K562 (cell line): ENCODE results near the gene LRRC8A. TPM values are rescaled to one million over a fixed set of nuclear protein-coding genes. Genes with fewer than 3 reads are reported as not detected.

ENCODE experiments used
- ARID2 ChIP-seq: fragments of 450-650 bp; IDR thresholded peaks from 2 replicates; pipeline ENCODE4 v1.6.1; 2017; ENCODE audit warnings: antibody characterized with exemption, mild to moderate bottlenecking
- BHLHE40 ChIP-seq: IDR thresholded peaks from 2 replicates; pipeline ENCODE4 v1.6.1; 2011; ENCODE audit warnings: low read length, improper control_type of control experiment
- BRF2 ChIP-seq: IDR thresholded peaks from 3 replicates; pipeline ENCODE4 v1.6.1; 2011; ENCODE audit warnings: borderline replicate concordance, mild to moderate bottlenecking; ENCODE audit not compliant: insufficient read length, insufficient read depth
- CBX5 ChIP-seq: IDR thresholded peaks from 2 replicates; pipeline ENCODE4 v1.6.1; 2014; ENCODE audit warnings: low read depth, borderline replicate concordance
- CREB1 ChIP-seq, 2 experiments: sonication (generic) in 1 of 2; formaldehyde crosslinking in 1 of 2; IDR thresholded peaks; 2 replicates each; pipeline versions ENCODE4 v1.6.1 to v1.8.0; 2012 to 2022; ENCODE audit warnings: inconsistent platforms in 1 of 2, mild to moderate bottlenecking in 1 of 2, missing genetic modification reagents in 1 of 2, moderate library complexity in 1 of 2
- ELK1 ChIP-seq: sonication (generic); formaldehyde crosslinking; IDR thresholded peaks from 2 replicates; pipeline ENCODE4 v1.8.1; 2022; ENCODE audit warnings: missing genetic modification reagents
- FOXK2 ChIP-seq, 2 experiments: fragments of 450-650 bp; IDR thresholded peaks in 1 of 2; conservative IDR thresholded peaks in 1 of 2; 2 replicates each; pipeline ENCODE4 v1.6.1; 2016; ENCODE audit warnings: low read depth in 2 of 2, mild to moderate bottlenecking in 1 of 2
- FOXM1 ChIP-seq, 2 experiments: fragments of 450-650 bp in 1 of 2; sonication (generic) in 1 of 2; formaldehyde crosslinking in 1 of 2; IDR thresholded peaks; 2 replicates each; pipeline versions ENCODE4 v1.6.1 to v1.9.0; 2017 to 2022; ENCODE audit warnings: low read depth in 2 of 2, mild to moderate bottlenecking in 2 of 2, missing genetic modification reagents in 1 of 2, moderate library complexity in 1 of 2
- GTF2F1 ChIP-seq: IDR thresholded peaks from 2 replicates; pipeline ENCODE4 v1.6.1; 2011; ENCODE audit warnings: low read depth, low read length, improper control_type of control experiment
- HMGN3 ChIP-seq: IDR thresholded peaks from 2 replicates; pipeline ENCODE4 v1.6.1; 2011; ENCODE audit warnings: borderline replicate concordance, low read depth, mild to moderate bottlenecking, mixed read lengths, low read length; ENCODE audit not compliant: insufficient read length; ENCODE audit errors: extremely low read depth
- KAT2B ChIP-seq: IDR thresholded peaks from one replicate; pipeline ENCODE4 v1.6.1; 2012; ENCODE audit warnings: low read depth, mild to moderate bottlenecking, control low read depth, inconsistent platforms, low read length, moderate library complexity
- KAT7 ChIP-seq: sonication (generic); formaldehyde crosslinking; IDR thresholded peaks from 2 replicates; pipeline ENCODE4 v1.8.0; 2022; ENCODE audit warnings: missing genetic modification reagents, mild to moderate bottlenecking, borderline replicate concordance
- KDM5B ChIP-seq: fragments of 200-600 bp; sonication (generic); IDR thresholded peaks from 2 replicates; pipeline ENCODE4 v1.6.1; 2012; ENCODE audit warnings: low read depth, mild to moderate bottlenecking, moderate library complexity, low read length, control low read depth, inconsistent platforms; ENCODE audit not compliant: insufficient replicate concordance
- KLF6 ChIP-seq: fragments of 250-450 bp; sonication (Bioruptor Pico); IDR thresholded peaks from 2 replicates; pipeline ENCODE4 v1.4.0; 2020; ENCODE audit warnings: mild to moderate bottlenecking, moderate library complexity, borderline replicate concordance
- L3MBTL2 ChIP-seq: fragments of 450-650 bp; IDR thresholded peaks from 2 replicates; pipeline ENCODE4 v1.6.1; 2016; ENCODE audit warnings: mild to moderate bottlenecking, moderate library complexity
- LARP7 ChIP-seq: fragments of 450-650 bp; IDR thresholded peaks from 2 replicates; pipeline ENCODE4 v1.6.1; 2016
- MAZ ChIP-seq, 2 experiments: fragments of 450-650 bp in 1 of 2; sonication (generic) in 1 of 2; formaldehyde crosslinking; IDR thresholded peaks in 1 of 2; conservative IDR thresholded peaks in 1 of 2; 2 replicates each; pipeline versions ENCODE4 v1.4.0 to v1.5.0; 2020; ENCODE audit warnings: mild to moderate bottlenecking in 1 of 2, missing genetic modification reagents in 1 of 2
- MTA1 ChIP-seq: fragments of 450-650 bp; IDR thresholded peaks from 2 replicates; pipeline ENCODE4 v1.6.1; 2017; ENCODE audit warnings: borderline replicate concordance
- NCOA2 ChIP-seq, 2 experiments: fragments of 450-650 bp; IDR thresholded peaks; 2 replicates each; pipeline ENCODE4 v1.6.1; 2018; ENCODE audit warnings: mild to moderate bottlenecking in 2 of 2, moderate library complexity in 1 of 2; ENCODE audit not compliant: partially characterized antibody in 2 of 2
- NFE2 ChIP-seq: IDR thresholded peaks from 2 replicates; pipeline ENCODE4 v1.6.1; 2014; ENCODE audit warnings: antibody characterized with exemption, low read depth
- NR2C1 ChIP-seq, 2 experiments: fragments of 450-650 bp; IDR thresholded peaks; 2 replicates each; pipeline ENCODE4 v1.6.1; 2017; ENCODE audit warnings: mild to moderate bottlenecking in 2 of 2, antibody characterized with exemption in 1 of 2, inconsistent platforms in 1 of 2, missing compliant biosample characterization in 1 of 2, missing genetic modification characterization in 1 of 2
- STAT5B ChIP-seq: fragments of 250-450 bp; sonication (Bioruptor Pico); IDR thresholded peaks from 2 replicates; pipeline ENCODE4 v1.8.0; 2021; ENCODE audit warnings: mild to moderate bottlenecking, inconsistent platforms
- TCFL5 ChIP-seq: fragments of 250-450 bp; sonication (Bioruptor Pico); conservative IDR thresholded peaks from 2 replicates; pipeline ENCODE4 v1.6.1; 2021; ENCODE audit warnings: mild to moderate bottlenecking, moderate library complexity, matching md5 sums
- ZNF23 ChIP-seq: fragments of 250-450 bp; sonication (Bioruptor Pico); IDR thresholded peaks from 2 replicates; pipeline ENCODE4 v1.4.0; 2020; ENCODE audit warnings: mild to moderate bottlenecking
- polyA plus RNA-seq, 8 experiments: library from polyadenylated mRNA; depleted of rRNA in 4 of 8; stranded (reverse) in 5 of 8; unstranded in 3 of 8; fragments of >200 nt; fragmentation: Nextera tagmentation in 2 of 8; fragmentation: Illumina TruSeq in 1 of 8; extraction: Ambion mirVana in 2 of 8; extraction: Trizol in 1 of 8; gene quantifications; 2 replicates each; pipeline versions ENCODE4 v1.2.1 to v1.2.3, GENCODE V29; 2011 to 2014; ENCODE audit warnings: inconsistent platforms in 1 of 8, missing spikeins in 1 of 8
- total RNA-seq, 7 experiments: library from RNA; depleted of rRNA in 6 of 7; stranded (reverse); fragments of >200 nt in 6 of 7; fragmentation: Illumina TruSeq in 2 of 7; extraction: Trizol in 2 of 7; gene quantifications; 2 replicates each; pipeline versions ENCODE4 v1.2.1 to v1.2.3, GENCODE V29; 2011 to 2021; ENCODE audit warnings: low replicate concordance in 1 of 7
- TF ChIP-seq, protein P1 (sequence below), 2 experiments: fragments of 450-650 bp in 1 of 2; sonication (generic) in 1 of 2; formaldehyde crosslinking; conservative IDR thresholded peaks; 2 replicates each; pipeline versions ENCODE4 v1.4.0 to v1.8.1; 2020 to 2022; ENCODE audit warnings: mild to moderate bottlenecking in 1 of 2, missing genetic modification reagents in 1 of 2

The LRRC8A gene
- total and polyA plus RNA-seq, 9 of the 15 experiments (the other 6 are each of a cell fraction or from before 2014, with no cell fraction given), result 2.9 to 24.7 (median 8.9) TPM

- TF ChIP-seq HMGN3 (no peak), KAT7 (no peak), LARP7 (no peak), NCOA2 (IDR thresholded peaks at IDR 0.05; ENCODE audit: partially characterized antibody in 2 of 2) (peak in 1 of 2 experiments; percentile 78), GTF2F1 (no peak), BRF2 (no peak), NFE2 (no peak), CBX5 (no peak), STAT5B (CRISPR knock-in tag) (no peak), ELK1 (no peak), FOXK2 (conservative IDR thresholded peaks at IDR 0.05 in 1 of 2, IDR thresholded peaks at IDR 0.05 in 1 of 2; ENCODE audit: low read depth in 2 of 2) (peak in 1 of 2 experiments; percentile 17; a peak in 1 of 4 replicates), ZNF23 (CRISPR knock-in tag) (no peak), KAT2B (no peak), FOXM1 (IDR thresholded peaks at IDR 0.05; ENCODE audit: low read depth) (peak; percentile 91), FOXM1 (CRISPR knock-in tag; IDR thresholded peaks at IDR 0.05; ENCODE audit: low read depth) (no peak), MAZ (CRISPR knock-in tag; conservative IDR thresholded peaks at IDR 0.05 in 1 of 2, IDR thresholded peaks at IDR 0.05 in 1 of 2) (peak; percentile 42 to 60; a peak in 2 of 4 replicates), NR2C1 (IDR thresholded peaks at IDR 0.05) (no peak), NR2C1 (tag; IDR thresholded peaks at IDR 0.05) (peak; percentile 59), CREB1 (IDR thresholded peaks at IDR 0.05) (peak; percentile 92), CREB1 (CRISPR knock-in tag; IDR thresholded peaks at IDR 0.05) (peak; percentile 96), BHLHE40 (no peak), ARID2 (no peak), MTA1 (peak; percentile 96), TCFL5 (CRISPR knock-in tag) (no peak), KDM5B (peak; percentile 66), KLF6 (CRISPR knock-in tag) (no peak), L3MBTL2 (no peak)
- TF ChIP-seq, protein P1, sequence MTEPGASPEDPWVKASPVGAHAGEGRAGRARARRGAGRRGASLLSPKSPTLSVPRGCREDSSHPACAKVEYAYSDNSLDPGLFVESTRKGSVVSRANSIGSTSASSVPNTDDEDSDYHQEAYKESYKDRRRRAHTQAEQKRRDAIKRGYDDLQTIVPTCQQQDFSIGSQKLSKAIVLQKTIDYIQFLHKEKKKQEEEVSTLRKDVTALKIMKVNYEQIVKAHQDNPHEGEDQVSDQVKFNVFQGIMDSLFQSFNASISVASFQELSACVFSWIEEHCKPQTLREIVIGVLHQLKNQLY (CRISPR knock-in tag; conservative IDR thresholded peaks at IDR 0.05), result no peak
Measured at GRCh38 chr9:128881884-128882676, at the start of gene LRRC8A, which contains the start of gene KYAT1 (continued).
